Stimulated activated CD4-positive, alpha-beta T cell treated with anti-CD3 and anti-CD28 coated beads, Interleukin-4, amount 100 ng/mL, for 1 hour (primary cell): ENCODE results near the gene DNAH2.

Experiments used
- DNase-seq: peaks from one replicate; pipeline ENCODE4 v3.0.0-alpha.2; 2020

Gene DNAH2

GRCh38 chr17:7727886-7728285, 10.3 kb downstream of the DNAH2 start:
- no peak for DNase-seq

- no peak for DNase-seq
Measured at GRCh38 chr17:7729816-7730215, 12.3 kb downstream of the DNAH2 start.

GRCh38 chr17:7732981-7733539, 15.5 kb downstream of the DNAH2 start:
- no peak for DNase-seq

- no peak for DNase-seq
Measured at GRCh38 chr17:7737601-7738000, 20.1 kb downstream of the DNAH2 start.

GRCh38 chr17:7739746-7740145, 22.2 kb downstream of the DNAH2 start:
- DNase-seq, result no peak

GRCh38 chr17:7740481-7741001, 23.0 kb downstream of the DNAH2 start:
- DNase-seq, result no peak

GRCh38 chr17:7742729-7743128, 25.2 kb downstream of the DNAH2 start:
- DNase-seq, result no peak

- DNase-seq, result no peak
Measured at GRCh38 chr17:7744416-7744815, 26.9 kb downstream of the DNAH2 start.

- DNase-seq, result no peak
Measured at GRCh38 chr17:7745748-7746470, 28.4 kb downstream of the DNAH2 start.

- DNase-seq, result no peak
Measured at GRCh38 chr17:7747635-7748071, 30.1 kb downstream of the DNAH2 start.

- DNase-seq, result no peak
Measured at GRCh38 chr17:7748076-7748775, 30.7 kb downstream of the DNAH2 start.

- no peak for DNase-seq
Measured at GRCh38 chr17:7750321-7750821, 32.8 kb downstream of the DNAH2 start.

GRCh38 chr17:7754656-7755055, 37.1 kb downstream of the DNAH2 start:
- DNase-seq, result no peak

- no peak for DNase-seq
Measured at GRCh38 chr17:7755095-7755890, 37.7 kb downstream of the DNAH2 start.

- DNase-seq, result no peak
Measured at GRCh38 chr17:7756968-7757367, 39.4 kb downstream of the DNAH2 start.

- DNase-seq, result no peak
Measured at GRCh38 chr17:7763919-7764318, 46.4 kb downstream of the DNAH2 start.

GRCh38 chr17:7767004-7767403, 49.5 kb downstream of the DNAH2 start:
- no peak for DNase-seq

- no peak for DNase-seq
Measured at GRCh38 chr17:7767405-7768021, 50.0 kb downstream of the DNAH2 start.

- no peak for DNase-seq
Measured at GRCh38 chr17:7769854-7770253, 52.3 kb downstream of the DNAH2 start.

GRCh38 chr17:7774055-7774521, 56.5 kb downstream of the DNAH2 start:
- no peak for DNase-seq

GRCh38 chr17:7775051-7775450, 57.5 kb downstream of the DNAH2 start:
- no peak for DNase-seq

- no peak for DNase-seq
Measured at GRCh38 chr17:7777017-7777416, 59.5 kb downstream of the DNAH2 start.
